IMR-90 (cell line): ENCODE results near the gene RB1. TPM values are rescaled to one million over a fixed set of nuclear protein-coding genes. Genes with fewer than 3 reads are reported as not detected.
A peak's percentile ranks its signal among the peaks of the same experiment; 100 is the strongest.

Experiments used
- ATAC-seq: fragments of 200-7000 bp; cut with Tn5 transposase; 2 replicates; pipeline ENCODE4 v1.9.1; 2020; ENCODE audit warnings: low read depth, mild to moderate bottlenecking, moderate library complexity
- BruUV-seq: library from RNA; stranded (reverse); fragments of 400-500 nt; replicated peaks from 2 replicates; lab custom pipeline; 2021; lab: Mats Ljungman, UMichigan
- CTCF ChIA-PET: fragments of 300-600 bp; formaldehyde crosslinking; extraction: SDS; loops from one replicate; lab custom pipeline; 2021; ENCODE audit warnings: antibody characterized with exemption; lab: Yijun Ruan, JAX
- POLR2A ChIA-PET: fragments of 300-600 bp; sonication (Branson Sonifier 250); formaldehyde crosslinking; loops from one replicate; lab custom pipeline; 2022; ENCODE audit warnings: antibody characterized with exemption; ENCODE audit not compliant: unreplicated experiment; lab: Charles Lee
- DNase-seq: peaks from one replicate; pipeline ENCODE4 v3.0.0; 2013
- H2AFZ ChIP-seq: replicated peaks from 2 replicates; pipeline ENCODE3; 2013; ENCODE audit warnings: low read length, mild to moderate bottlenecking; ENCODE audit not compliant: poor library complexity
- H2AK5ac ChIP-seq: 2 replicates; pipeline ENCODE4 v1.6.1; 2013; ENCODE audit warnings: low read depth, low read length, inconsistent platforms
- H2AK9ac ChIP-seq: replicated peaks from 2 replicates; pipeline ENCODE3; 2013; ENCODE audit warnings: mild to moderate bottlenecking, low read depth, low read length, moderate library complexity; ENCODE audit not compliant: poor library complexity
- H2BK120ac ChIP-seq: 2 replicates; pipeline ENCODE4 v1.6.1; 2013; ENCODE audit warnings: low read depth, low read length, inconsistent platforms
- H2BK15ac ChIP-seq: 3 replicates; pipeline ENCODE4 v1.6.1; 2013; ENCODE audit warnings: low read depth, low read length, inconsistent platforms
- H2BK20ac ChIP-seq: 2 replicates; pipeline ENCODE4 v1.6.1; 2013; ENCODE audit warnings: low read depth, mild to moderate bottlenecking, inconsistent platforms, low read length, moderate library complexity
- H2BK5ac ChIP-seq: 2 replicates; pipeline ENCODE4 v1.6.1; 2013; ENCODE audit warnings: mild to moderate bottlenecking, low read depth, low read length, inconsistent platforms; ENCODE audit not compliant: poor library complexity, severe bottlenecking
- H3K14ac ChIP-seq: replicated peaks from 2 replicates; pipeline ENCODE4 v1.6.1; 2013; ENCODE audit warnings: low read depth, low read length, inconsistent platforms
- H3K18ac ChIP-seq: 2 replicates; pipeline ENCODE4 v1.6.1; 2013; ENCODE audit warnings: low read depth, low read length, control low read depth
- H3K23ac ChIP-seq: 2 replicates; pipeline ENCODE4 v1.6.1; 2013; ENCODE audit warnings: low read depth, low read length, inconsistent platforms
- H3K27ac ChIP-seq: 2 replicates; pipeline ENCODE4 v1.5.1; 2013; ENCODE audit warnings: mild to moderate bottlenecking, control low read depth, low read length; ENCODE audit not compliant: insufficient read depth
- H3K27me3 ChIP-seq: 2 replicates; pipeline ENCODE4 v1.6.1; 2013; ENCODE audit warnings: low read length; ENCODE audit not compliant: control insufficient read depth, insufficient read depth
- H3K36me3 ChIP-seq: 2 replicates; pipeline ENCODE4 v1.6.1; 2013; ENCODE audit warnings: low read length, mixed read lengths; ENCODE audit not compliant: control insufficient read depth, insufficient read depth
- H3K4ac ChIP-seq: 2 replicates; pipeline ENCODE4 v1.6.1; 2013; ENCODE audit warnings: low read depth, low read length, inconsistent platforms
- H3K4me1 ChIP-seq: 2 replicates; pipeline ENCODE4 v1.6.1; 2013; ENCODE audit warnings: low read length, mixed read lengths; ENCODE audit not compliant: control insufficient read depth, insufficient read depth
- H3K4me2 ChIP-seq: 2 replicates; pipeline ENCODE4 v1.6.1; 2013; ENCODE audit warnings: low read depth, mild to moderate bottlenecking, control low read depth, low read length, moderate library complexity
- H3K4me3 ChIP-seq: 2 replicates; pipeline ENCODE4 v1.5.1; 2013; ENCODE audit warnings: low read depth, mild to moderate bottlenecking, control low read depth, low read length, moderate library complexity; ENCODE audit not compliant: insufficient read depth
- H3K56ac ChIP-seq: 2 replicates; pipeline ENCODE4 v1.6.1; 2013; ENCODE audit warnings: low read length, inconsistent platforms; ENCODE audit not compliant: insufficient read depth; ENCODE audit errors: extremely low read depth
- H3K79me1 ChIP-seq, 2 experiments: 2 replicates each; pipeline ENCODE4 v1.6.1; 2013; ENCODE audit warnings: low read length in 2 of 2, inconsistent platforms in 1 of 2, low read depth in 1 of 2
- H3K9ac ChIP-seq: 2 replicates; pipeline ENCODE4 v1.6.1; 2013; ENCODE audit warnings: low read depth, low read length, control low read depth
- H3K9me1 ChIP-seq: 2 replicates; pipeline ENCODE4 v1.6.1; 2013; ENCODE audit warnings: low read length, inconsistent platforms; ENCODE audit not compliant: insufficient read depth
- H3K9me3 ChIP-seq: 2 replicates; pipeline ENCODE4 v1.6.1; 2013; ENCODE audit warnings: low read length; ENCODE audit not compliant: control insufficient read depth, insufficient read depth
- H4K20me1 ChIP-seq: 2 replicates; pipeline ENCODE4 v1.6.1; 2013; ENCODE audit warnings: low read length, inconsistent platforms; ENCODE audit not compliant: insufficient read depth
- H4K5ac ChIP-seq: 2 replicates; pipeline ENCODE4 v1.6.1; 2013; ENCODE audit warnings: mild to moderate bottlenecking, low read depth, low read length, control low read depth
- H4K8ac ChIP-seq, 2 experiments: 2 replicates each; pipeline ENCODE4 v1.6.1; 2013; ENCODE audit warnings: low read depth in 2 of 2, low read length in 2 of 2, control low read depth in 1 of 2, inconsistent platforms in 1 of 2
- H4K91ac ChIP-seq: 2 replicates; pipeline ENCODE4 v1.6.1; 2013; ENCODE audit warnings: low read depth, low read length, inconsistent platforms; ENCODE audit not compliant: insufficient read depth
- BHLHE40 ChIP-seq: fragments of 150-350 bp; IDR thresholded peaks from 2 replicates; pipeline ENCODE4 v1.6.1; 2016; ENCODE audit warnings: mild to moderate bottlenecking, low read depth, low read length
- CHD1 ChIP-seq: IDR thresholded peaks from 2 replicates; pipeline ENCODE4 v1.6.1; 2012; ENCODE audit warnings: low read depth, low read length, improper control_type of control experiment
- MXI1 ChIP-seq: IDR thresholded peaks from 2 replicates; pipeline ENCODE4 v1.6.1; 2012; ENCODE audit warnings: low read depth, mild to moderate bottlenecking, low read length, moderate library complexity, borderline replicate concordance
- RAD21 ChIP-seq: IDR thresholded peaks from 2 replicates; pipeline ENCODE4 v1.6.1; 2012; ENCODE audit warnings: low read length, improper control_type of control experiment
- WGBS, 2 experiments: methylation state at CpG; one replicate each; pipeline versions ENCODE4 v1.1.5 to v1.1.7; 2013; ENCODE audit warnings: missing lambda C conversion rate in 2 of 2; ENCODE audit not compliant: insufficient read length in 1 of 2; ENCODE audit errors: extremely low coverage in 2 of 2; 5-methylcytosine and 5-hydroxymethylcytosine counted together
- dilution Hi-C: fragments of 300-500 bp; cut with HindIII; formaldehyde crosslinking; loops from one replicate; pipeline ENCODE4 v1.14.3; 2018; ENCODE audit warnings: low sequenced_read_pairs; ENCODE audit not compliant: unreplicated experiment
- in situ Hi-C: fragments of 300-500 bp; cut with MboI; formaldehyde crosslinking; loops from 3 replicates; pipeline ENCODE4 v1.14.3; 2019; ENCODE audit warnings: low sequenced_read_pairs, inconsistent platforms, mixed read lengths
- intact Hi-C: fragments of 100-400 bp; cut with micrococcal nuclease; formaldehyde crosslinking; loops from 2 replicates; pipeline ENCODE4 v1.10.0; 2022
- polyA plus RNA-seq, 3 experiments: library from polyadenylated mRNA; depleted of rRNA; stranded (reverse); fragments of >200 nt; gene quantifications; 2 replicates each; pipeline ENCODE4 v1.2.3, GENCODE V29; 2012; ENCODE audit warnings: low replicate concordance in 1 of 3
- total RNA-seq: library from RNA; depleted of rRNA; stranded (reverse); fragments of >200 nt; gene quantifications from 2 replicates; pipeline ENCODE4 v1.2.3, GENCODE V29; 2012
- TF ChIP-seq, protein P1 (sequence below): fragments of 150-350 bp; IDR thresholded peaks from 2 replicates; pipeline ENCODE4 v1.6.1; 2017; ENCODE audit warnings: mild to moderate bottlenecking, antibody characterized with exemption, low read length, low read depth
- TF ChIP-seq, protein P2 (sequence below): fragments of 150-350 bp; IDR thresholded peaks from 2 replicates; pipeline ENCODE4 v1.6.1; 2016; ENCODE audit warnings: low read depth, mild to moderate bottlenecking, low read length, moderate library complexity, borderline replicate concordance

RB1 gene
- total and polyA plus RNA-seq, 2 of the 4 experiments (the other 2 are of a cell fraction): 11.4 to 15.4 TPM

DNA sequence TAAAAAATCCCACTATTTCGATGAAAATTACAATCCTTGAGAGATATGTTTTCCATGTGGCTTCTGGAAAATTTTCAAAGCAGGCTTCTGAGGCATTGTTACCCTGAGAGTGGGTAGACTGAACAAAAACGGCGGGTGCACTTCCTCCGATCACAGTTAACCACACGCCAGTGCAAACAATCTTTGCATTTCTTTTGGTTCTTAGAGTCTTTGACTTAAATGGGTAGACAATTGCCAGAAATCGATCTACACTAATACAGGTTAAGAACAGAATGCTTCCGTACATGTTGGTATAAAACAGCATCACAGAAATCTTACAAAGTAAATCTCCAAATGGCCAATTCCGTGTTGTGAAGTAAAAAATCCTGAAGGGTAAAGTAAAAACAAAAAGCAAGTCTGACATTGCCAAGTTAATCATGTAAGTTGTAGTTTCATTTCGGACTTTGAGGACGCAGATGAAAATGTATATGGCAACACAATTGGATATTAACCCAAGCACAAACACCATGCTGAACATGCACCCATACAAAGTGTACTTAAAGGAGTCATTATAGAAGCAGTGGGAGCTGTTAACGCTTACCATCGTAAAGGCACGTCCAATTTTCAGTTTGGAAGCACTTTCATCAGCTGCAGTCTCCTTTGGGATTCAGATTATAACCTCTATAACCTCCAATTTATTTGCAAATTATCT is 108.4 kb downstream of the RB1 start:
- ATAC-seq (peak; percentile 59), DNase-seq (peak; percentile 31)
- H2AFZ ChIP-seq: no peak overlapping the region
- H3K9me3 ChIP-seq: no peaks in the 10 kb centered on the region
- peak overlapping the region; percentile 30; the same call in 1 of the 2 replicates for H3K4ac ChIP-seq
- ChIA-PET CTCF (interaction anchor here (1.3 kb wide), 1 partner anchor 168 kb away, joined by 3 read pairs; no protein-coding TSS in a partner anchor), POLR2A (interaction anchor here (1.2 kb wide), 1 partner anchor 14 kb away, joined by 5 read pairs; no protein-coding TSS in a partner anchor)
- H3K23ac ChIP-seq: peak overlapping the region; percentile 82
- peak overlapping the region; percentile 66 for H2BK5ac ChIP-seq
- H2BK20ac ChIP-seq: no peak overlapping the region
- H4K91ac ChIP-seq: no peak overlapping the region
- H4K5ac ChIP-seq: peak overlapping the region; percentile 14
- no peak overlapping the region for H2BK15ac ChIP-seq
- H3K36me3 ChIP-seq: peaks cover 1% of the 10 kb centered on the region; the same call in 1 of the 2 replicates
- no peak overlapping the region for H2AK9ac ChIP-seq
- no TSS peak for BruUV-seq
- peak overlapping the region; percentile 19 for H3K18ac ChIP-seq
- TF ChIP-seq CHD1 (no peak), MXI1 (no peak), RAD21 (no peak), BHLHE40 (no peak)
- TF ChIP-seq, protein P1, sequence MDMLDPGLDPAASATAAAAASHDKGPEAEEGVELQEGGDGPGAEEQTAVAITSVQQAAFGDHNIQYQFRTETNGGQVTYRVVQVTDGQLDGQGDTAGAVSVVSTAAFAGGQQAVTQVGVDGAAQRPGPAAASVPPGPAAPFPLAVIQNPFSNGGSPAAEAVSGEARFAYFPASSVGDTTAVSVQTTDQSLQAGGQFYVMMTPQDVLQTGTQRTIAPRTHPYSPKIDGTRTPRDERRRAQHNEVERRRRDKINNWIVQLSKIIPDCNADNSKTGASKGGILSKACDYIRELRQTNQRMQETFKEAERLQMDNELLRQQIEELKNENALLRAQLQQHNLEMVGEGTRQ: no peak
- TF ChIP-seq, protein P2, sequence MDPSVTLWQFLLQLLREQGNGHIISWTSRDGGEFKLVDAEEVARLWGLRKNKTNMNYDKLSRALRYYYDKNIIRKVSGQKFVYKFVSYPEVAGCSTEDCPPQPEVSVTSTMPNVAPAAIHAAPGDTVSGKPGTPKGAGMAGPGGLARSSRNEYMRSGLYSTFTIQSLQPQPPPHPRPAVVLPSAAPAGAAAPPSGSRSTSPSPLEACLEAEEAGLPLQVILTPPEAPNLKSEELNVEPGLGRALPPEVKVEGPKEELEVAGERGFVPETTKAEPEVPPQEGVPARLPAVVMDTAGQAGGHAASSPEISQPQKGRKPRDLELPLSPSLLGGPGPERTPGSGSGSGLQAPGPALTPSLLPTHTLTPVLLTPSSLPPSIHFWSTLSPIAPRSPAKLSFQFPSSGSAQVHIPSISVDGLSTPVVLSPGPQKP: no peak
- H3K27me3 ChIP-seq: no peaks in the 10 kb centered on the region
- H3K14ac ChIP-seq: peak overlapping the region; percentile 85
- H3K9me1 ChIP-seq: no peaks in the 10 kb centered on the region
- H2AK5ac ChIP-seq: no peak overlapping the region
- peak overlapping the region; percentile 90 for H3K4me3 ChIP-seq
- in situ Hi-C loops: no loop called here
- dilution Hi-C loops: no loop called here
- peak overlapping the region; percentile 53 for H3K27ac ChIP-seq
- WGBS, 2 experiments: no CpG with 5 or more reads among the region's 13 CpGs
- H4K8ac ChIP-seq: peak overlapping the region in 1 of 2 experiments; percentile 35; a peak in 2 of 4 replicates
- no peaks in the 10 kb centered on the region for H4K20me1 ChIP-seq
- H2BK120ac ChIP-seq: peak overlapping the region; percentile 30; the same call in 1 of the 2 replicates
- no peaks in the 10 kb centered on the region for H3K4me1 ChIP-seq
- H3K79me1 ChIP-seq: peaks cover 0 to 8% of the 10 kb centered on the region in 2 experiments; a peak in 3 of 4 replicates
- peak overlapping the region; percentile 34; the same call in 1 of the 2 replicates for H3K56ac ChIP-seq
- intact Hi-C loops: loop anchor here (5.0 kb wide), 1 partner anchor 170 kb away; no protein-coding TSS in a partner anchor
- H3K4me2 ChIP-seq: peak overlapping the region; percentile 99
- H3K9ac ChIP-seq: peak overlapping the region; percentile 76
